ENCODE measurements around the gene CORO6.
A peak's percentile ranks its signal among the peaks of the same experiment; 100 is the strongest.

CORO6 gene

GRCh38 chr17:29595943-29596774, 26.6 kb downstream of the CORO6 start:
- no peak for TF ChIP-seq CTCF (IDR thresholded peaks at IDR 0.05; ENCODE audit: insufficient read depth, low read length, poor library complexity, severe bottlenecking)
- H3K4me3 ChIP-seq (replicated peaks; ENCODE audit: low read depth, low read length) = no peak overlapping the region
- no peak for DNase-seq (ENCODE audit: extremely low read depth, insufficient read length)
- no peaks in the 10 kb centered on the region for H3K36me3 ChIP-seq (ENCODE audit: control insufficient read depth, insufficient read depth, low read length)
- no peaks in the 10 kb centered on the region for H3K27me3 ChIP-seq (replicated peaks; ENCODE audit: control insufficient read depth, insufficient read depth, low read length)

- Histone ChIP-seq H3K4me3 (replicated peaks; ENCODE audit: low read depth, low read length) (no peak overlapping the region), H3K36me3 (ENCODE audit: control insufficient read depth, insufficient read depth, low read length) (no peaks in the 10 kb centered on the region), H3K27me3 (replicated peaks; ENCODE audit: control insufficient read depth, insufficient read depth, low read length) (no peaks in the 10 kb centered on the region)
- DNase-seq (ENCODE audit: extremely low read depth, insufficient read length) = no peak
- TF ChIP-seq CTCF (IDR thresholded peaks at IDR 0.05; ENCODE audit: insufficient read depth, low read length, poor library complexity, severe bottlenecking) = no peak
These were observed 27.4 kb downstream of the CORO6 start for GRCh38 chr17:29595107-29595942.

GRCh38 chr17:29594519-29595090, 28.1 kb downstream of the CORO6 start:
- Histone ChIP-seq H3K4me3 (replicated peaks; ENCODE audit: low read depth, low read length) (no peak overlapping the region), H3K27me3 (replicated peaks; ENCODE audit: control insufficient read depth, insufficient read depth, low read length) (no peaks in the 10 kb centered on the region), H3K36me3 (ENCODE audit: control insufficient read depth, insufficient read depth, low read length) (no peaks in the 10 kb centered on the region)
- no peak for DNase-seq (ENCODE audit: extremely low read depth, insufficient read length)
- no peak for TF ChIP-seq CTCF (IDR thresholded peaks at IDR 0.05; ENCODE audit: insufficient read depth, low read length, poor library complexity, severe bottlenecking)

GRCh38 chr17:29593591-29594518, 28.9 kb downstream of the CORO6 start:
- H3K4me3 ChIP-seq (replicated peaks; ENCODE audit: low read depth, low read length) = peak overlapping the region; percentile 61
- DNase-seq (ENCODE audit: extremely low read depth, insufficient read length) = no peak
- no peaks in the 10 kb centered on the region for H3K27me3 ChIP-seq (replicated peaks; ENCODE audit: control insufficient read depth, insufficient read depth, low read length)
- H3K36me3 ChIP-seq (ENCODE audit: control insufficient read depth, insufficient read depth, low read length) = no peaks in the 10 kb centered on the region
- TF ChIP-seq CTCF (IDR thresholded peaks at IDR 0.05; ENCODE audit: insufficient read depth, low read length, poor library complexity, severe bottlenecking) = peak; percentile 41

- TF ChIP-seq CTCF (IDR thresholded peaks at IDR 0.05; ENCODE audit: insufficient read depth, low read length, poor library complexity, severe bottlenecking) = peak; percentile 4
- Histone ChIP-seq H3K4me3 (replicated peaks; ENCODE audit: low read depth, low read length) (peak within 1 kb of the TSS; percentile 61), H3K27me3 (replicated peaks; ENCODE audit: control insufficient read depth, insufficient read depth, low read length) (no peaks in the 10 kb centered on the region), H3K36me3 (ENCODE audit: control insufficient read depth, insufficient read depth, low read length) (no peaks in the 10 kb centered on the region)
- no peak for DNase-seq (ENCODE audit: extremely low read depth, insufficient read length)
These were observed 29.7 kb downstream of the CORO6 start, which contains the start of gene ANKRD13B for GRCh38 chr17:29592850-29593551. TSS of gene ANKRD13B (plus strand) at chr17:29593132. CDS start at chr17:29593622, 490 bp downstream.

All from GM06990 (cell line).